Adrenal gland (tissue), 5 donors: Measurements from ENCODE around the gene MALT1.

Experiments
- CTCF ChIP-seq, 6 experiments: fragments of 450-650 bp in 4 of 6; fragments of 200-600 bp in 2 of 6; sonication (generic) in 1 of 6; IDR thresholded peaks; 1 replicate in 5 of 6; 2 replicates in 1 of 6; pipeline versions ENCODE4 v1.5.1 to v1.8.0; 2016 to 2021; ENCODE audit warnings: antibody characterized with exemption in 6 of 6, mild to moderate bottlenecking in 2 of 6, moderate library complexity in 1 of 6
- POLR2A ChIP-seq, 2 donors: fragments of 450-650 bp; IDR thresholded peaks; one replicate each; pipeline ENCODE4 v1.6.1; 2017; ENCODE audit warnings: antibody characterized with exemption in 2 of 2, mild to moderate bottlenecking in 2 of 2, moderate library complexity in 1 of 2
- donor health status: DM: no; HTN: no; CAD: no.

- TF ChIP-seq CTCF (IDR thresholded peaks at IDR 0.05) (no peak), POLR2A (IDR thresholded peaks at IDR 0.05) (no peak)
Observed at GRCh38 chr18:58753976-58754375, 82.7 kb downstream of the MALT1 start.
